ENCODE data around the gene IL17C. TPM values are rescaled to one million over a fixed set of nuclear protein-coding genes. Genes with fewer than 3 reads are reported as not detected.
"Not testable (repeated sequence)": the region's sequence is repeated elsewhere in the genome, so short reads cannot be mapped to it uniquely, and the experiment has no call there.

The IL17C gene
- total RNA-seq, 2 donors from 2014 or later: not detected

GRCh38 chr16:88606148-88606757, 32.1 kb upstream of the IL17C start:
- intact Hi-C loops (cut with DNase I, micrococcal nuclease): no loop called here
- DNase-seq (no peak), ATAC-seq (no peak)

GRCh38 chr16:88608076-88608475, 30.3 kb upstream of the IL17C start:
- no peak for DNase-seq
- intact Hi-C loops (cut with DNase I, micrococcal nuclease): no loop called here
- no peak for ATAC-seq

GRCh38 chr16:88609426-88609825, 28.9 kb upstream of the IL17C start:
- DNase-seq; intact Hi-C loops (cut with DNase I, micrococcal nuclease): not testable (repeated sequence)

GRCh38 chr16:88610080-88610479, 28.3 kb upstream of the IL17C start:
- DNase-seq (no peak), ATAC-seq (no peak)
- intact Hi-C loops (cut with DNase I, micrococcal nuclease): no loop called here

More at GRCh38 chr16:88609426-88609825, 28.9 kb upstream of the IL17C start:
- not testable (repeated sequence) for ATAC-seq

GRCh38 chr16:88610909-88611812, 27.2 kb upstream of the IL17C start:
- intact Hi-C loops (cut with DNase I, micrococcal nuclease): no loop called here
- DNase-seq (no peak), ATAC-seq (no peak)

- DNase-seq (no peak), ATAC-seq (no peak)
- intact Hi-C loops (cut with DNase I, micrococcal nuclease): no loop called here
These were observed 25.1 kb upstream of the IL17C start for GRCh38 chr16:88613293-88613692.

GRCh38 chr16:88613911-88614817, 24.2 kb upstream of the IL17C start:
- ATAC-seq: no peak

GRCh38 chr16:88614818-88615580, 23.4 kb upstream of the IL17C start:
- ATAC-seq (no peak), DNase-seq (no peak)
- intact Hi-C loops (cut with DNase I, micrococcal nuclease): no loop called here

More at GRCh38 chr16:88613911-88614817, 24.2 kb upstream of the IL17C start:
- DNase-seq: no peak
- intact Hi-C loops (cut with DNase I, micrococcal nuclease): no loop called here

GRCh38 chr16:88616320-88616719, 22.1 kb upstream of the IL17C start:
- peak; percentile 84 for ATAC-seq
- intact Hi-C loops (cut with DNase I, micrococcal nuclease): no loop called here
- DNase-seq: peak; percentile 87 to 92

GRCh38 chr16:88616736-88617135, 21.6 kb upstream of the IL17C start:
- intact Hi-C loops (cut with DNase I, micrococcal nuclease): no loop called here
- peak; percentile 1 for ATAC-seq

GRCh38 chr16:88617268-88618031, 20.9 kb upstream of the IL17C start:
- intact Hi-C loops (cut with DNase I, micrococcal nuclease): no loop called here

More at GRCh38 chr16:88616736-88617135, 21.6 kb upstream of the IL17C start:
- DNase-seq: no peak

GRCh38 chr16:88618182-88618955, 20.0 kb upstream of the IL17C start:
- intact Hi-C loops (cut with DNase I, micrococcal nuclease): no loop called here
- ATAC-seq (peak; percentile 10), DNase-seq (no peak)

More at GRCh38 chr16:88617268-88618031, 20.9 kb upstream of the IL17C start:
- DNase-seq (peak; percentile 40 to 74), ATAC-seq (peak; percentile 79)

GRCh38 chr16:88618956-88619667, 19.3 kb upstream of the IL17C start:
- DNase-seq (no peak), ATAC-seq (no peak)
- intact Hi-C loops (cut with DNase I, micrococcal nuclease): no loop called here

- ATAC-seq (peak; percentile 20), DNase-seq (no peak)
- intact Hi-C loops (cut with DNase I, micrococcal nuclease): no loop called here
These were observed 18.2 kb upstream of the IL17C start for GRCh38 chr16:88619859-88620815.

- DNase-seq (no peak), ATAC-seq (no peak)
- intact Hi-C loops (cut with DNase I, micrococcal nuclease): no loop called here
These were observed 16.2 kb upstream of the IL17C start for GRCh38 chr16:88622125-88622524.
